OCI-M1 (cell line): ENCODE data around the gene EDARADD.
"Not testable (repeated sequence)": the region's sequence is repeated elsewhere in the genome, so short reads cannot be mapped to it uniquely, and the experiment has no call there.

Experiments
- DNase-seq: peaks from one replicate; lab custom pipeline; 2025; lab: John Stamatoyannopoulos, UW

The EDARADD gene

GRCh38 chr1:236393681-236394481 lies at the start of gene EDARADD:
TSS of gene EDARADD (plus strand) at chr1:236394286. CDS start at chr1:236394445, 159 bp downstream.
- DNase-seq: peak; percentile 36

- DNase-seq: peak; percentile 60
Measured at GRCh38 chr1:236345728-236346127, 48.4 kb upstream of the EDARADD start.

DNA sequence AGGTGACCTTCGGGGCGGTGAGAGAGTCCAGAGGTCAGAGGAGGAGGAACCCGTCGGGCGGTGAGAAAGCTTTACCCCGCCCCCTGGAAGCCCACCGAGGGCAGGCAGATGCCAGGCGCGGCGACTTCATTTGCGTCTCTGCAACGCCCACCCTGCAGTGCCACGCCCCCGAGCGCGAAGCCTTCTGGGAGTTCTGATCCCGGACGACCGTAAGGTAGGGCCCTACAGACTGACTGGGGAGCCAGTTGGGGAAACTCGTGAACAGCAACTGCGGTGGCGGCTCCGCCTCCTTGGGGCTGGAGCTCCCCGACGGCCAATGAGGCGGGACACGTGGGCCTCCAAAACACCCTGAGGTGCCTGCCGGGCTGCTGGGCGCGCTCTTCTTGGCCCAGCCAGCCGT lies 46.0 kb upstream of the EDARADD start:
- no peak for DNase-seq

DNA sequence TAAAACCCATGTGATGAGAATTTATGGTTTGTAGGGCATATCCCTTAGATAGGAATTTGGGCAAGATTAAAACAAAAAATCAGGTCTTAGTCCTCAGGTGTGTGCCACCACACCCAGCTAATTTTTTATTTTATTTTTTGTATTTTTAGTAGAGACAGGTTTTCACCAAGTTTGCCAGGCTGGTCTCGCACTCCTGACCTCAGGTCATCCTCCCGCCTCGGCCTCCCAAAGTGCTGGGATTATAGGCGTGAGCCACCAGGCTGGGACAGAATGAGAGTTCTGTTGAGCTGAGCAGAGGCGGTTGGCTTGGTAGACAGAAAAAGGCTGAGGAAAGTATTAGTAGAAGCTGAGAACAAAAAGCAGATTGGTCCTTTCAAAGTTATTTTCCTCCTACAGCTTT lies 43.8 kb upstream of the EDARADD start:
- no peak for DNase-seq

DNA sequence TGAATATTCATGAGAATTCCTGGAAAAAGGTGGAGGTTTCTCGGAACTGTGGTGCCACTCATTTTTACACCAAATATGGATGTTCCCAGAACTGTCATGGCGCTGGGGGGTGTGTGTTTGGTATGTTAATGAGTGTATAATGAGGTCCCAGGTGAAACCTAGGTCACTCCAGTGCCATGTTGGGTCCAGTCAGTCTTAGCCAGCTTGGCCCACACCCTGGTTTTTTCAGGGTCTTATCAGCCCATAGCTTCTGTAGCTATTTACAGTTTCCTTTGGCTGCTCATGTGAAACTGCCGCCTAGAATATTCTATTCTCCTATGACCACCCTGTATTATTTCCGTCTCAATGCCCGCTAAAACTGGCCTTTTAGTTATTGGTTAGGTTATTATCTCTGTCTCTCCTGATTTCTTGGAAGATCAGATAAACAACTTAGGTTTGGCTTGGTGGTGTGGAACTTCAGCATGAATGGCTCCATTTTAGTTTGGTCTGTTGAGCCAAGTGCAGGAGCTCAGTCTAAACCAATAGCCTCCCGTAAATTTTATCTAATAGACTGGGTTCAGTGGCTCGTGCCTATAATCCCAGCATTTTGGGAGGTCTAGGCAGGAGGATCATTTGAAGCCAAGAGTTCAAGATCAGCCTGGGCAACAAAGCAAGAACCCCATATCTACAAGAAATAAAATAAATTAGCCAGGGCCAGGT lies 42.1 kb upstream of the EDARADD start:
- DNase-seq: peak; percentile 56

DNA sequence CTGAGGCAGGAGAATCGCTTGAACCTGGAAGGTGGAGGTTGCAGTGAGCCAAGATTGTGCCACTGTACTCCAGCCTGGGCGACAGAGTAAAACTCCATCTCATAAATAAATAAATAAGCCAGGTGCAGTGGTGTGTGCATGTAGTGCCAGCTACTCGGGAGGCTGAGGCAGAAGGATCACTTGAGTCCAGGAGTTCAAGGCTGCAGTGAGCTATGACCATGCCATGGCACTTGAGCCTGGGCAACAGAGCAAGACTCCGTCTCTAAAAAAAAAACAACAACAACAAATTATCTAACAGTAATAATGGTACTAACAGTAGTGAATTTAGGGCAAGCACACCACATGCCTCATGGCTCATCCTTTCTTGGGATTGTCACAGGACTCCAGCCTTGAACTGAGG lies 41.3 kb upstream of the EDARADD start:
- DNase-seq: not testable (repeated sequence)

GRCh38 chr1:236353813-236354212 lies 40.3 kb upstream of the EDARADD start:
- DNase-seq: no peak

- DNase-seq: peak; percentile 77
Measured at GRCh38 chr1:236354330-236355147, 39.5 kb upstream of the EDARADD start.

DNA sequence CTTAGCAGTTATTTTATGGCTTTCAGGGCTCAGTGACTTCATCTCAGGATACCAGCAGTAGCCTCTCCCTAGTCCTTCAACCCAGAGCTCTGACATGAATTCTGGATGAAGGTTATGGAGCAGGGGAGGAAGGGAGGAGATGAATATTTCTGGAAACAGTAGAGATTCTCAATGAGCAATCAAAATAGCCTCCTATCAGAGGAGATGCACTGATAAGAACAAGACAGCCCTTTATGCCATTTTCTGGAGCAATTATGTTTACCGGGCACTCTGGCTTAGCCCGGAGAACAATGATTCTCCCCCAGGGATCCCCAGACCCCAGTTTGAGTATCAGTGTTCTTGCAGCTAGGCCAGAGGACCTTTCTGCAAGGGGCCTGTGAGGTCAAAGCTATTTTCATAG lies 37.9 kb upstream of the EDARADD start:
- DNase-seq: no peak

DNA sequence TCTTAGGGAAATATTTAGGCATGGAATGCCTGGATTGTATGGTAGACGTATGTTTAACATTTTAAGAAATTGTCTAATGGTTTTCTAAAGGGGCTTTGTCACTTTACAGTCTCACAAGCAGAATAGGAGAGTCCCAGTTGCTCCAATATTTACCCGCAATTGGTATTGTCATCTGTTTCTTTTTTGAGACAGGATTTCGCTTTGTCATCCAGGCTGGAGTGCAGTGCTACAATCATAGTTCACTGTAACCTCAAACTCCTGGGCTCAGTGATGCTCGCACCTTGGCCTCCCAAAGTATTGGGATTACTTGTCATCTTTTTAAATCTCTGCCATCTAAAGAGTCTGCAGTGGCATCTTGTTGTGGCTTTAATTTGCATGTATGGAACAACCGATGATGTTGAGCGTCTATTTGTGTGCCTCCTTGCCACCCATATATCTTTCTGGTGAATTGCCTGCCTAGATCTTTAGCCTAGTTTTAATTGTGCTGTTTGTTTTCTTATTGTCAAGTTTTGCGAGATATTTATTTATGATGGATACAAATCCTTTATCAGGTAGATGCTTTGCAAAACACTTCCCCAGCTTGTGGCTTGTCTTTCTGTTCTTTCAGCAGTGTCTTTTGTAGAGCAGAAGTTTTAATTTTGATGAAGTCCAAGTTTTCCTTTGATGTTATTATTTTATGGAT lies 32.0 kb upstream of the EDARADD start:
- no peak for DNase-seq

DNA sequence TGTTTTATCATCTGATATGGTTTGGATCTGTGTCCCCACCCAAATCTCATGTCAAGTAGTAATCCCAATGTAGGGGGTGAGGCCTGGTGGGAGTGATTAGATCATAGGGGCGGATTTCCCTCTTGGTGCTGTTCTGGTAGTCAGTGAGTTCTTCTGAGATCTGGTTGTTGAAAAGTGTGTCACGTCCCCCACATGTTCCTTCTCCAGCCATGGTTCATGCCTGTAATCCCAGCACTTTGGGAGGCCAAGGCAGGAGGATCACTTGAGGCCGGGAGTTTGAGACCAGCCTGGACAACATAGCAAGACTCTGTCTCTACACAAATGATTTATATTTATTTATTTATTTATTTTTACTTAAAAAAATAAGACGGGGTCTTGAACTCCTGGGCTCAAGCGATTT lies 30.8 kb upstream of the EDARADD start:
- DNase-seq: no peak

DNA sequence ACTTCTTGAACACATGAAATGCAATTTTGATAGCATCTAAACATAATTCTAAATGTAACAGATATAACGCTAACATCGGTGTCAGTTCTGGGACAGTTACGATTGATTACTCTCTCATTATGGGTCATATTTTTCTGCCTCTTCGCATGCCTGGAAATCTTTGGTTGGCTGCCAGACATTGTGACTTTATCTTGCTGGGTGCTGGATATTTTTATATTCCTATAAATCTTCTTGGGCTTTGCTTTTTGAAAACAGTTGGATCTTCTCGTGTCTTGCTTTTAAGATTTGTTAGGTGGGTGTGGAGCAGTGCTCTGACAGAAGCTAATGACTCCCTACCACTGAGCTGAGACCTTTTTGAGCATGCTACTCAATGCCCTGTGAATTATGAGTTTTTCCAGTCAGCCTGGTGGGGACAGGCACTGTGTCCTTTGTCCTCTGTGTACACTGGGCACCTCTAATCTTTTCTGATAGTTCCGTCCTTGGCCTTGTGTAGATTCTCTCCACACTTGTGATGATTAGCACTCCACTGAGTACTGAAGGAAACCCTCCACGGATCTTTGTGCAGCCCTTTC lies 28.0 kb upstream of the EDARADD start:
- no peak for DNase-seq

GRCh38 chr1:236366681-236367080 lies 27.4 kb upstream of the EDARADD start:
- DNase-seq: not testable (repeated sequence)

GRCh38 chr1:236370420-236370819 lies 23.7 kb upstream of the EDARADD start:
- DNase-seq: no peak

GRCh38 chr1:236371083-236371482 lies 23.0 kb upstream of the EDARADD start:
- no peak for DNase-seq

GRCh38 chr1:236377832-236378535 lies 16.1 kb upstream of the EDARADD start:
- no peak for DNase-seq

DNA sequence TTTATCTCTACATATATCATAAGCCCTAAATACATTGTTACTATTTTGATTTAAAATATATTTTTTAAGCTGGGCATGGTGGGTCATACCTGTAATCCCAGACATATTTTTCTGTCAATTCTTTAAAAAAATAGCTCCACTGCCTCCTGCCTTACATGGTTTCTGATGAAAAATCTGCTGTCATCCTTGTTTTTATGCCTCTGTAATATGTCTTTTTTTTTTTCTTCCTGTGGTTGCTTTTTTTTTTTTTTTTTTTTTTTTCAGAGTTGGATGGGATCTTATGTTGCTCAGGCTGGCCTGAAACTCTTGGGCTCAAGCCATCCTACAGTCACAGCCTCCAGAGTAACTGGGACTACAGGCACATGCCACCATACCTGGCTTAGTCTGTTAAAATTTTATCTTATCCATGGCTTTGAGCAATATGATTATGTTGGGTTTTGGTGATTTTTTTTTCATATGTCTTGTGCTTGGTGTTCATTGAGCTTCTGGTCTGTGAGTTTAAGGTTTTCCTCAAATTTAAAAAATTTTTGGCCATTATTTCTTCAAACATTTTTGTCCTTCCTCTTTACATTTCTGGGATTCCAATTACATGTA lies 12.4 kb upstream of the EDARADD start:
- DNase-seq: peak; percentile 36

GRCh38 chr1:236388332-236388731 lies 5.8 kb upstream of the EDARADD start:
- DNase-seq: no peak

- DNase-seq: peak; percentile 28
Measured at GRCh38 chr1:236389253-236389652, 4.8 kb upstream of the EDARADD start.

DNA sequence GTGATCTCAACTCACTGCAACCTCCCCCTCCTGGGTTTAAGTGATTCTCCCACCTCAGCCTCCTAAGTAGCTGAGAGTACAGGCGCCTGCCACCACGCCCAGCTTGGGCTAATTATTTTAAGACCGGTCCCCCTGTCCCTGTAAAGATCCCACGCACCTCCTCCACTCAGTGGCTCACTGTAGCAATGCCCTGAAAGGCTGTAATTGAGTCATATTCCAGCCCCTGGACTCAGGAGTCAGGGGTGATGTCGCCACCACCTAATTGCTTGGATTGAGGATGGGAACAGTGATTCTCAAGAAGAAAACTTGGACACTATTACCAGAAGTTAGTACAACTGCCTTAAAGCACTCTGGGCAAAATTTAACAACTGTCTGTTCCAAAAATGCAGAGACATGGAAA lies 3.1 kb upstream of the EDARADD start:
- DNase-seq: no peak

- peak; percentile 13 for DNase-seq
Measured at GRCh38 chr1:236392182-236392581, 1.9 kb upstream of the EDARADD start.
